OCI-M1 (cell line): ENCODE measurements around the gene FBXL7.

ENCODE experiments used
- DNase-seq: peaks from one replicate; lab custom pipeline; 2025; lab: John Stamatoyannopoulos, UW

FBXL7 gene

GRCh38 chr5:15499528-15500324 lies at the start of gene FBXL7:
FBXL7 (plus strand) TSS chr5:15500180.
- no peak for DNase-seq

DNA sequence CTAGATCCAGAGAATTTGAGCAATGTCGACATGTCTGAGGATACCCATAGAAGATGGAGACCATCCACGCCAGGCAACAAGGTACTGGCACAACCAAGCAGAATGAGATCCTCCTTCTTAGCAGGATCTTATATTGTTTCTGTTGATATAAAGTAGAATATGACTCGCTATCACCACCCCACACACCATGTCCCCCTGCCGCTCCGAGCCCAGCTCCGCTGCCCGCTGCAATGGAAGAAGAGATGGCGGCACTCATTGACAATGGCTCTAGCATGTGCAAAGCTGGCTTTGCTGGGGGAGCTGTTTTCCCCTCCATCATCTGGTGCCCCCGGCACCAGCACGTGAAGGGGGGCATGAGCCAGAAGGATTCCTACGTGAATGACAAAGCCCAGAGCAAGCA lies 49.5 kb upstream of the FBXL7 start:
- no peak for DNase-seq

DNA sequence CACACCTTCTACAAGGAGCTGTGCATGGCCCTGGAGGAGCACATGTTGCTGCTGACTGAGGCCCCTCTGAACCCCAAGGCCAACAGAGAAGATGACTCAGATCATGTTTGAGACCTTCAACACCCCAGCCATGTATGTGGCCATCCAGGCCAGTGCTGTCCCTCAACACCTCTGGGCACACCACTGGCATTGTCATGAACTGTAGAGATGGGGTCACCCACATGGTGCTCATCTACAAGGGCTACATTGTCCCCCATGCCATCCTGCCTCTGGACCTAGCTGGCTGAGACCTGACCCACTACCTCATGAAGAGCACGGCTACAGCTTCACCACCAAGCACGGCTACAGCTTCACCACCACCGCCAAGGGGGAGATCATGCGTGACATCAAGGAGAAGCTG lies 49.0 kb upstream of the FBXL7 start:
- DNase-seq, result no peak

- no peak for DNase-seq
These were observed 48.0 kb upstream of the FBXL7 start for GRCh38 chr5:15452030-15452429.

GRCh38 chr5:15452781-15453180 lies 47.2 kb upstream of the FBXL7 start:
- DNase-seq, result no peak

GRCh38 chr5:15459200-15459599 lies 40.8 kb upstream of the FBXL7 start:
- no peak for DNase-seq

- peak; percentile 13 for DNase-seq
These were observed 36.6 kb upstream of the FBXL7 start for GRCh38 chr5:15463231-15463980.

DNA sequence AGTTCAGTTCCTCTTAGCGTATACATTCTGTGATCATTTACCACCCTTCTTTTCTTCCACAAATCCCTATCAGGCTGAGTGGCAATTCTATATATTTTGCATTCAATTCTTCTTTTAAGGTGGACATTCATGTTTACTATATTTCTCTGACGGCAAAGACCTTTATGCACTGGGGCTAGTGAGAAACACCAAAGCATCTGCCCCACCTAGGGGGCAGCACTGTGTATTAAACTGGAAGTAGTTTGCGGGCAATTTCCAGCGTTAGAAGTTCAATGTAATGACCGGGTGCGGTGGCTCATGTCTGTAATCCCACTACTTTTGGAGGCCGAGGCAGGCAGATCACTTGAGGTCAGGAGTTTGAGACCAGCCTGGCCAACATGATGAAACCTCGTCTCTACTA lies 27.9 kb upstream of the FBXL7 start:
- DNase-seq, result no peak

GRCh38 chr5:15474143-15474719 lies 25.7 kb upstream of the FBXL7 start:
- DNase-seq, result no peak

DNA sequence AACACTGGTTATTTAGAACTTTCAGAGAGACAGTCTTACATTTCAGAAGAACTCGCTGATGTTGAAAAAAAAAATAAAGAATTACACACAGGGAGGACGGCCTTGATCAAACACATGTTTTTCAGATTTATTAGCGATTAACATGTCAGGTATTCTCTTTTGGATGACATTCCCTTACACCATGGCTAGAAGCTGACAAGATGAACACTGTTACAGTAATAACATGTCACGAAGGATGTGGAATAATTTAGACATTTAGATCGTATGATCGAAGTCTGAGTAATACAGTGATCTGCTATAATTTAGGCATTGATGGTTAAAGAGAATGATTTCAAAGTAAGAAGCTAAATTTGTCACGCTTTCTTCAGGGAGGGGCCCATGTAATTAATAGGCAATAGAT lies 24.6 kb upstream of the FBXL7 start:
- DNase-seq, result no peak

- DNase-seq, result no peak
These were observed 23.0 kb upstream of the FBXL7 start for GRCh38 chr5:15476977-15477376.

GRCh38 chr5:15480436-15480835 lies 19.5 kb upstream of the FBXL7 start:
- DNase-seq, result no peak

DNA sequence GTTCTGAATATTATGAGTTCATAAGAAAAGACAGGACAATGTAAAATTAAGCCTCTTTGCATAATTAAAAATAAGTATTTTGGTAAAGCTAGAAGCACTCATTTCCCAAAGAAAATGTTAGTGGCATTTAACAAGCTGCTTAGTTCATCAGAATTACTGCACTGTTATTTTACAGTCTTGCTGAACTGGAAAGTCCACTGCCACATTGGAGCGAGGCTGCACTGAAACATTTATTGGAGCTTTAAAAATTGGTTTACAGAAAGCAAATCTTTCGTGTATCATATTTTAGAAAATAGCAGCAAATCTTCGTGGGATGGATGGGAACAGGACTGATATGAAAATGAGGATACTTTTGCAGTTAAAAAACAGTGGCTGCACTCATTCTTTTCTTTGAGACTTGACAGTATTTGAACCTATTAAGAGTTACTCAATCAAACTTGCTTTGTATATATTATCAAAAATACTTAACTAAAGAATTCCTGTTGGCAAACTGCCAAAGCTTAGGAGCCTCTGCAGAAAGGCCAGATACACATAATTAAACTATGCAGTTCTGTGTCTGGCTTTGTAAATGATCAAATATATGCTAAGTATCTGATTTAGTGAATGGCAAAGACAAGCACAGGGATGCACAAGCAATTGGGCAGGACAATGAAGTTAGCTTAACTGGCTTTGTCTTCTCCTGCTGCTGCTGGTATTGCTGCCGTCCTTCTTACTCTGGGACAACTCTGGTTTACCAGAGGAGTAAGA lies 16.5 kb upstream of the FBXL7 start:
- DNase-seq, result no peak

GRCh38 chr5:15487228-15487627 lies 12.8 kb upstream of the FBXL7 start:
- DNase-seq, result no peak

GRCh38 chr5:15489571-15490235 lies 10.3 kb upstream of the FBXL7 start:
- no peak for DNase-seq

GRCh38 chr5:15492545-15492944 lies 7.4 kb upstream of the FBXL7 start:
- no peak for DNase-seq

DNA sequence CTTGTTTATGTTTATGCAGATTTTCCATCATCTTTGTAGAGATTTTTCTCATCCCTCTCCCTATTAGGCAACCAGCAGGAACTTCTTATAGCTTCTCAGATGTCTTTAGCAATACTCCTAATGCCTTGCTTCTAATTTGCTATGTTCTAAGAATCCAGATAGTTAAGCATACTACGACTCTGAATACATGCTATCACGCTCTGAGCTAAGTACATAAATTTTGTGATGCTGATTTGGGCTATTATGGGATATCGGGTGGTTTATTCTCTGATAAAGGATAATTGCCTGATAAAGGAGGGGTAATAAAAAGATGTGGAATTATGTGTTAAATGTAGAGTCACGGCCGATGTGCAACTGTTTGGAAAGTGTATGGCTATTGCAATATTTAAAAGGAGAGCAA lies 6.5 kb upstream of the FBXL7 start:
- no peak for DNase-seq

DNA sequence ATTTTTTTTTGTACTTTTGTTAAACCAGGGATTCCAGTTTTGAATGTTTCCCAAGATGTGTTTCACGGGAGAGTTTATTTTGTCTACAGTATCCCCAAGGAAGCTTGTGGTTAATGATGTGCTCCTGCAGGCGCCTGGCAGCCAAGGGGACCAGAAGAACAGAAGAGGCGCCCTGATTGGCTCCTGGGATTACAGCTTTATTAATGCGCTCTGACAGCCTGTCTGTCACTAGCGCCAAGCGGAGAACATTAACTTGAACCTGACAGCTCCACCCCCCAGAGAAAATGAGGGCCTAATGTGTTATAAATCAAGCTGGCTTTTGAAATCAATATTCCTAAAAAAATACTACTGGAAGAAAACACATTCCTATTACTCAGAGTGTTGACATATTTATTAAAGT lies 5.0 kb upstream of the FBXL7 start:
- no peak for DNase-seq

DNA sequence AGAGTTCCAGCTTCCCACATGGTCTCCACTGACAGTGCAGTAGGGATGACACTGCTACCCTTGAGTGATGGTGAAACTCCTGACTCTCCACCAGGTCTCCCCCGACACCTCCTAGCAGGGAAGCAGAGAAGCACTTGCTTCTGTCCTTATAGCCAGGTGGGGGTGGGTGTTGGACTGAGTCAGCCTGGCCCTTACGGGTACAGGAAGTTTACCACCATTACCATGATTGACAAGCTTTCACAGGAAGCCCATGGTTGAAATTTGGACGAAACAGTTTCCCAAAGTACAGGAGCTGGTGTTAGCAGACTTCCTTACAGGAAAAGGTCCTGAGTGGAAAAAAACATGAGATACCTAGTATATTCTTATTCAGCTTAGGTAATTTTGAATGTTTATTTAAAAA lies 3.1 kb upstream of the FBXL7 start:
- DNase-seq, result no peak

GRCh38 chr5:15500325-15501001 lies 483 bp downstream of the FBXL7 start:
- DNase-seq, result no peak

DNA sequence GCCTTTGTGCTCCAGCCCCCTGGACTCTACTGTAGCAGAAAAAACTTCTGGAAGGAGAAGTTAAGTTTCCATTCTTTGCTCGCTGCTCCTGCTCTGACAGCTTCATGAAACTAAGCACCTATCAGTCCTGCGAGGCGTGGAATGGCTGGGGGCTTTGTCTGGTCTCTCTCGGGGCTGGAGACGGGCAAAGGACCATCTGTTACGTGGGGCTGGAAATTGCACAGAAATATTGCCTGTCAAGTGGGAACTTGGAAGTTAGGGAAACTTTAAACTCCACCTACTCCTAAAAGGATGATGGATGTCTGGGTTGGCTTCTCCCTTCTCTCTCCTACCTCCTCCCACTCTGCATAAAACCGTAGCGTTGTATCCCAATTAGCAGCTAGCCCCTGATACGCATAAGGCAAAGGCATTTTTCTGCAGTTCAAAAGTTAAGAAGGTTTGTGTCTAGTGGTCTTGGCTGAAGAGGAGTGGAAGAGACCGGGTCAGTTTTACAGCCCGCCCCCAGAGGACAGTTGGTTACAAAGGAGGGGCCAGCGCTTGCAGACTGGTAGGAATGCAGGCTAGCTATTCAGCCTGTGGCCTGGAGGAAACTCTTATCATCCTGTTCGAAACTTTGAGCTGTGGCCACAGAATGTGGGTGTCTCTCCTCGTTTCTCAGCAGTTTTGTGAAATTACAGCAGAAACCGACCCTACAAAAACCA lies 1.3 kb downstream of the FBXL7 start:
- DNase-seq, result peak; percentile 38
